ENCODE data around the gene ADAMTS17. TPM values are rescaled to one million over a fixed set of nuclear protein-coding genes. Genes with fewer than 3 reads are reported as not detected.

The ADAMTS17 gene
- total RNA-seq, 1 experiment from 2014 or later: 4.2 TPM

DNA sequence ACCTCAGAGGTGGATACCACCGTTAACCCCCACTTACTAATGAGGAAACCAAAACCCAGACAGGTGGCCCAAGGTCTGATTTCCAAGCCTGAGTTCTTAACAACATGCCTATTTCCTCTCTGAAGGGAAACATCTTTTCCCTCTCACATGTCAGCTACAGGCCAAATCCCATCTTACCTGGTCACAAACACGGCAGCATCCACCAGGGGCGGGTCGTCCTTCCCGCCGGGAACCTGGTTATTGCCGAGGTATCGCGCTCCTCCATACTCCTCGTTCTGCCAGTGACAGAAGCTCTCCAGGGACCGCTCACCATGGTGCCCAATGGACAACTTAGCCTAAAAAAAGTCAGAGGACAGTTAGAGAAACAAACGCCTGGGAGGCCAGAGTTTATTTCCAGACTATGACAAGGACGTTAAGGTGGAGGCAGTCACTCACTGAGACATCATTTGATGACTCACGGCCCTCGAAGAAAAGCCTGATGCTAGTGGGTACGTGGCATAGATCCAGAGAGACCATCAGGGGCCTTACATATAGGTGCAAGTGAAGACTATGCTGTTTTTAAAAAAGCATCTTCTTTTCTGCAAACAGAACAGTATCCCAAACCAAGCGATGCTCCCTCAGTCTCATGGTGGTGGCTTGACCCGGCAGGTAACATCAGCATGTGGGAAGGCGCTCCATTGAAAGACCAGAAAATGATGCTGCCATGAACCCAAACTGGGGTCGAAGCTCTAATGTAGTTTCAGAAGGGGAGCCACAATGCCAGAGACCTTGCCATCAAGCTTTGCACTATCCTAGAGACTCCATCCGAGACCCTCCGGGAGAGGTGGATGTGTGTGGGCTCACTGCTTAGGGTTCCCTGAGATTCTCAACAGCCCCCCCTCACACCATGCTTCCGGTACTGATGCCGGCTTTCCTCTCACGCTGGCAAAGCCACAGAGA lies 80.2 kb downstream of the ADAMTS17 start:
- Histone ChIP-seq H3K27me3 (ENCODE audit: insufficient read depth, low read length) (no peaks in the 10 kb centered on the region), H3K4me2 (ENCODE audit: low read length) (no peak overlapping the region), H3K4me1 (ENCODE audit: control insufficient read depth in 1 of 2, insufficient read depth in 2 of 2, low read length in 2 of 2) (no peaks in the 10 kb centered on the region), H3K4me3 (replicated peaks in 1 of 2; ENCODE audit: low read depth in 1 of 2, low read length in 2 of 2) (no peak overlapping the region), H4K20me1 (ENCODE audit: insufficient read depth) (no peaks in the 10 kb centered on the region), H2AFZ (ENCODE audit: low read depth, low read length, poor library complexity, severe bottlenecking) (no peak overlapping the region), H3K9ac (ENCODE audit: low read length) (no peak overlapping the region), H3K9me3 (ENCODE audit: control insufficient read depth in 1 of 2, insufficient read depth in 1 of 2, low read depth in 1 of 2, low read length in 2 of 2) (no peaks in the 10 kb centered on the region), H3K79me2 (ENCODE audit: insufficient read depth, low read length) (no peaks in the 10 kb centered on the region), H3K36me3 (ENCODE audit: control insufficient read depth in 1 of 2, insufficient read depth in 2 of 2, low read length in 2 of 2) (no peaks in the 10 kb centered on the region), H3K27ac (ENCODE audit: low read depth, low read length) (no peak overlapping the region), H3K9me2 (ENCODE audit: insufficient read depth) (no peaks in the 10 kb centered on the region)
- BruUV-seq (replicated peaks): no TSS peak
- DNase-seq (ENCODE audit: low read depth, low spot score) (no peak), ATAC-seq (no peak)
- ChIA-PET CTCF (no interaction called here), POLR2A (no interaction called here), RAD21 (ENCODE audit: low non-redundant PET in 1 of 2, low total read pairs in 2 of 2, uncharacterized antibody in 2 of 2, unreplicated experiment in 2 of 2) (no interaction called here)
- intact Hi-C loops (cut with micrococcal nuclease): no loop called here
- TF ChIP-seq SRF (IDR thresholded peaks at IDR 0.05; ENCODE audit: low read depth): no peak
- TF ChIP-seq, protein P1, sequence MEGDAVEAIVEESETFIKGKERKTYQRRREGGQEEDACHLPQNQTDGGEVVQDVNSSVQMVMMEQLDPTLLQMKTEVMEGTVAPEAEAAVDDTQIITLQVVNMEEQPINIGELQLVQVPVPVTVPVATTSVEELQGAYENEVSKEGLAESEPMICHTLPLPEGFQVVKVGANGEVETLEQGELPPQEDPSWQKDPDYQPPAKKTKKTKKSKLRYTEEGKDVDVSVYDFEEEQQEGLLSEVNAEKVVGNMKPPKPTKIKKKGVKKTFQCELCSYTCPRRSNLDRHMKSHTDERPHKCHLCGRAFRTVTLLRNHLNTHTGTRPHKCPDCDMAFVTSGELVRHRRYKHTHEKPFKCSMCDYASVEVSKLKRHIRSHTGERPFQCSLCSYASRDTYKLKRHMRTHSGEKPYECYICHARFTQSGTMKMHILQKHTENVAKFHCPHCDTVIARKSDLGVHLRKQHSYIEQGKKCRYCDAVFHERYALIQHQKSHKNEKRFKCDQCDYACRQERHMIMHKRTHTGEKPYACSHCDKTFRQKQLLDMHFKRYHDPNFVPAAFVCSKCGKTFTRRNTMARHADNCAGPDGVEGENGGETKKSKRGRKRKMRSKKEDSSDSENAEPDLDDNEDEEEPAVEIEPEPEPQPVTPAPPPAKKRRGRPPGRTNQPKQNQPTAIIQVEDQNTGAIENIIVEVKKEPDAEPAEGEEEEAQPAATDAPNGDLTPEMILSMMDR (IDR thresholded peaks at IDR 0.05 in 2 of 3, conservative IDR thresholded peaks at IDR 0.05 in 1 of 3; ENCODE audit: borderline replicate concordance in 1 of 3, insufficient read depth in 1 of 3, low read depth in 2 of 3, low read length in 2 of 3): no peak

DNA sequence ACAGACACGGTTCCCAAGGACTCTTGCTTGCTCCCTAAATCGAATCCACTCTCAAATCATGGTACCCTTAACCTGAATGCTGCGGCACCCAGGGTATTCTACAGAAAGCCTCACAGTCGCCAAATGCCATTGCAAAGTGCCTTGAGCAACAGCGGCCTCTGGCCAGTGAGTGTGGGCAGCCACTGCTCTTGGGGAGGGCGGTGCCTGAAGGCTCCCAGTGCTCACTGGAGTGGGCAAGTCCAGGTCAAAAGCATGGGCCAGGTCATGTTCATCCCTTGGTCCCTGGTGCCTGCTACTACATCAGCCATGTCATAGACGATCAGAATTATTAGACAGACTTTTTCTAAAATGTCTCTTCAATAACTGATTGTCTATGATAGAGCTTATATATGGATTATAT lies 82.5 kb downstream of the ADAMTS17 start:
- no peak overlapping the region for H3K4me3 ChIP-seq (replicated peaks in 1 of 2; ENCODE audit: low read depth in 1 of 2, low read length in 2 of 2)
- no peak overlapping the region for H3K9ac ChIP-seq (ENCODE audit: low read length)
- DNase-seq (ENCODE audit: low read depth, low spot score) (no peak), ATAC-seq (no peak)
- H3K9me2 ChIP-seq (ENCODE audit: insufficient read depth): no peaks in the 10 kb centered on the region
- POLR2A ChIA-PET: no interaction called here
- H3K4me2 ChIP-seq (ENCODE audit: low read length): no peak overlapping the region
- CTCF ChIA-PET: no interaction called here
- no peaks in the 10 kb centered on the region for H4K20me1 ChIP-seq (ENCODE audit: insufficient read depth)
- H3K9me3 ChIP-seq (ENCODE audit: control insufficient read depth in 1 of 2, insufficient read depth in 1 of 2, low read depth in 1 of 2, low read length in 2 of 2): no peaks in the 10 kb centered on the region
- no peak overlapping the region for H3K27ac ChIP-seq (ENCODE audit: low read depth, low read length)
- RAD21 ChIA-PET (ENCODE audit: low non-redundant PET in 1 of 2, low total read pairs in 2 of 2, uncharacterized antibody in 2 of 2, unreplicated experiment in 2 of 2): no interaction called here
- no peaks in the 10 kb centered on the region for H3K27me3 ChIP-seq (ENCODE audit: insufficient read depth, low read length)
- BruUV-seq (replicated peaks): no TSS peak
- H2AFZ ChIP-seq (ENCODE audit: low read depth, low read length, poor library complexity, severe bottlenecking): no peak overlapping the region
- no peaks in the 10 kb centered on the region for H3K4me1 ChIP-seq (ENCODE audit: control insufficient read depth in 1 of 2, insufficient read depth in 2 of 2, low read length in 2 of 2)
- intact Hi-C loops (cut with micrococcal nuclease): no loop called here
- H3K79me2 ChIP-seq (ENCODE audit: insufficient read depth, low read length): no peaks in the 10 kb centered on the region
- H3K36me3 ChIP-seq (ENCODE audit: control insufficient read depth in 1 of 2, insufficient read depth in 2 of 2, low read length in 2 of 2): no peaks in the 10 kb centered on the region
- no peak for TF ChIP-seq EZH2 (IDR thresholded peaks at IDR 0.05)
- TF ChIP-seq, protein P2, sequence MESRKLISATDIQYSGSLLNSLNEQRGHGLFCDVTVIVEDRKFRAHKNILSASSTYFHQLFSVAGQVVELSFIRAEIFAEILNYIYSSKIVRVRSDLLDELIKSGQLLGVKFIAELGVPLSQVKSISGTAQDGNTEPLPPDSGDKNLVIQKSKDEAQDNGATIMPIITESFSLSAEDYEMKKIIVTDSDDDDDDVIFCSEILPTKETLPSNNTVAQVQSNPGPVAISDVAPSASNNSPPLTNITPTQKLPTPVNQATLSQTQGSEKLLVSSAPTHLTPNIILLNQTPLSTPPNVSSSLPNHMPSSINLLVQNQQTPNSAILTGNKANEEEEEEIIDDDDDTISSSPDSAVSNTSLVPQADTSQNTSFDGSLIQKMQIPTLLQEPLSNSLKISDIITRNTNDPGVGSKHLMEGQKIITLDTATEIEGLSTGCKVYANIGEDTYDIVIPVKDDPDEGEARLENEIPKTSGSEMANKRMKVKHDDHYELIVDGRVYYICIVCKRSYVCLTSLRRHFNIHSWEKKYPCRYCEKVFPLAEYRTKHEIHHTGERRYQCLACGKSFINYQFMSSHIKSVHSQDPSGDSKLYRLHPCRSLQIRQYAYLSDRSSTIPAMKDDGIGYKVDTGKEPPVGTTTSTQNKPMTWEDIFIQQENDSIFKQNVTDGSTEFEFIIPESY (IDR thresholded peaks at IDR 0.05; ENCODE audit: extremely low read depth, insufficient replicate concordance, low read length): no peak
- no peak for TF ChIP-seq FOSL1 (IDR thresholded peaks at IDR 0.05; ENCODE audit: low read depth)
- TF ChIP-seq SIN3A (IDR thresholded peaks at IDR 0.05; ENCODE audit: low read depth): no peak
- no peak for TF ChIP-seq ZFX (IDR thresholded peaks at IDR 0.05)
- TF ChIP-seq, protein P1 (IDR thresholded peaks at IDR 0.05 in 2 of 3, conservative IDR thresholded peaks at IDR 0.05 in 1 of 3; ENCODE audit: borderline replicate concordance in 1 of 3, insufficient read depth in 1 of 3, low read depth in 2 of 3, low read length in 2 of 3): no peak

Data from HCT116 (cell line).